WERI-Rb-1 (cell line): ENCODE measurements around the gene DDI1.

ENCODE experiments used
- DNase-seq: peaks from one replicate; pipeline ENCODE4 v3.0.0-alpha.2; 2020
- H3K27ac ChIP-seq: fragments of 250-450 bp; sonication (Bioruptor Pico); 2 replicates; pipeline ENCODE4 v1.5.1; 2020; ENCODE audit warnings: mild to moderate bottlenecking, moderate library complexity
- H3K27me3 ChIP-seq: fragments of 250-450 bp; sonication (Bioruptor Pico); 2 replicates; pipeline ENCODE4 v1.5.1; 2021; ENCODE audit warnings: mild to moderate bottlenecking, low read depth, moderate library complexity; ENCODE audit not compliant: insufficient read depth, severe bottlenecking
- H3K36me3 ChIP-seq: fragments of 250-450 bp; sonication (Bioruptor Pico); 2 replicates; pipeline ENCODE4 v1.5.1; 2020; ENCODE audit warnings: mild to moderate bottlenecking, moderate library complexity
- H3K4me3 ChIP-seq: 2 replicates; pipeline ENCODE4 v1.5.1; 2011; ENCODE audit warnings: low read depth, mild to moderate bottlenecking, control low read depth, low read length
- H3K9me3 ChIP-seq: fragments of 250-450 bp; sonication (Bioruptor Pico); 2 replicates; pipeline ENCODE4 v1.5.1; 2021; ENCODE audit warnings: mild to moderate bottlenecking, moderate library complexity; ENCODE audit not compliant: severe bottlenecking
- CTCF ChIP-seq: IDR thresholded peaks from 2 replicates; pipeline ENCODE4 v1.5.1; 2011; ENCODE audit warnings: low read depth, mild to moderate bottlenecking, control low read depth, inconsistent platforms, low read length

Gene DDI1

GRCh38 chr11:104073950-104074705, 37.7 kb downstream of the DDI1 start:
- DNase-seq: peak; percentile 79
- Histone ChIP-seq H3K9me3 (no peaks in the 10 kb centered on the region), H3K4me3 (no peak overlapping the region), H3K27ac (no peak overlapping the region), H3K36me3 (no peaks in the 10 kb centered on the region), H3K27me3 (no peaks in the 10 kb centered on the region)
- TF ChIP-seq CTCF: no peak

GRCh38 chr11:104075091-104075490, 38.7 kb downstream of the DDI1 start:
- TF ChIP-seq CTCF: no peak
- no peaks in the 10 kb centered on the region for H3K36me3 ChIP-seq
- H3K4me3 ChIP-seq: no peak overlapping the region
- no peaks in the 10 kb centered on the region for H3K9me3 ChIP-seq
- no peaks in the 10 kb centered on the region for H3K27me3 ChIP-seq
- H3K27ac ChIP-seq: no peak overlapping the region
- no peak for DNase-seq

GRCh38 chr11:104075706-104076105, 39.3 kb downstream of the DDI1 start:
- H3K27me3 ChIP-seq: no peaks in the 10 kb centered on the region
- H3K27ac ChIP-seq: no peak overlapping the region
- TF ChIP-seq CTCF: no peak
- no peaks in the 10 kb centered on the region for H3K9me3 ChIP-seq
- no peak for DNase-seq
- H3K4me3 ChIP-seq: no peak overlapping the region
- no peaks in the 10 kb centered on the region for H3K36me3 ChIP-seq

- DNase-seq: no peak
- Histone ChIP-seq H3K27ac (no peak overlapping the region), H3K4me3 (no peak overlapping the region), H3K36me3 (no peaks in the 10 kb centered on the region), H3K9me3 (no peaks in the 10 kb centered on the region), H3K27me3 (no peaks in the 10 kb centered on the region)
- no peak for TF ChIP-seq CTCF
These were observed 40.0 kb downstream of the DDI1 start for GRCh38 chr11:104076455-104076854.

- no peak for TF ChIP-seq CTCF
- DNase-seq: no peak
These were observed 41.8 kb downstream of the DDI1 start for GRCh38 chr11:104078245-104078644.

GRCh38 chr11:104078995-104079394, 42.6 kb downstream of the DDI1 start:
- no peaks in the 10 kb centered on the region for H3K36me3 ChIP-seq
- H3K4me3 ChIP-seq: no peak overlapping the region
- no peaks in the 10 kb centered on the region for H3K9me3 ChIP-seq
- no peak for DNase-seq
- H3K27ac ChIP-seq: no peak overlapping the region
- no peaks in the 10 kb centered on the region for H3K27me3 ChIP-seq
- no peak for TF ChIP-seq CTCF

More at GRCh38 chr11:104078245-104078644, 41.8 kb downstream of the DDI1 start:
- Histone ChIP-seq H3K4me3 (no peak overlapping the region), H3K27me3 (no peaks in the 10 kb centered on the region), H3K9me3 (no peaks in the 10 kb centered on the region), H3K36me3 (no peaks in the 10 kb centered on the region), H3K27ac (no peak overlapping the region)
